IPS-20b (cell line): ENCODE measurements around the gene PROX2.

Source experiments
- H3K27ac ChIP-seq: one replicate; pipeline ENCODE4 v1.5.1; 2013; ENCODE audit warnings: low read length
- H3K27me3 ChIP-seq: 2 replicates; pipeline ENCODE4 v1.6.1; 2013; ENCODE audit warnings: mild to moderate bottlenecking, low read length, inconsistent platforms; ENCODE audit not compliant: insufficient read depth
- H3K36me3 ChIP-seq: 2 replicates; pipeline ENCODE4 v1.6.1; 2013; ENCODE audit warnings: low read depth, mild to moderate bottlenecking, inconsistent platforms, low read length, moderate library complexity; ENCODE audit not compliant: insufficient read depth
- H3K4me1 ChIP-seq: 2 replicates; pipeline ENCODE4 v1.6.1; 2013; ENCODE audit warnings: mild to moderate bottlenecking, control low read depth, inconsistent platforms, low read length, moderate library complexity; ENCODE audit not compliant: insufficient read depth
- H3K4me3 ChIP-seq: 2 replicates; pipeline ENCODE4 v1.5.1; 2013; ENCODE audit warnings: mild to moderate bottlenecking, low read length, inconsistent platforms
- H3K9ac ChIP-seq: 2 replicates; pipeline ENCODE4 v1.6.1; 2013; ENCODE audit warnings: low read depth, mild to moderate bottlenecking, inconsistent platforms, low read length, moderate library complexity
- H3K9me3 ChIP-seq: 2 replicates; pipeline ENCODE4 v1.6.1; 2013; ENCODE audit warnings: mild to moderate bottlenecking, low read depth, low read length, inconsistent platforms; ENCODE audit not compliant: insufficient read depth

Gene PROX2, protein sequence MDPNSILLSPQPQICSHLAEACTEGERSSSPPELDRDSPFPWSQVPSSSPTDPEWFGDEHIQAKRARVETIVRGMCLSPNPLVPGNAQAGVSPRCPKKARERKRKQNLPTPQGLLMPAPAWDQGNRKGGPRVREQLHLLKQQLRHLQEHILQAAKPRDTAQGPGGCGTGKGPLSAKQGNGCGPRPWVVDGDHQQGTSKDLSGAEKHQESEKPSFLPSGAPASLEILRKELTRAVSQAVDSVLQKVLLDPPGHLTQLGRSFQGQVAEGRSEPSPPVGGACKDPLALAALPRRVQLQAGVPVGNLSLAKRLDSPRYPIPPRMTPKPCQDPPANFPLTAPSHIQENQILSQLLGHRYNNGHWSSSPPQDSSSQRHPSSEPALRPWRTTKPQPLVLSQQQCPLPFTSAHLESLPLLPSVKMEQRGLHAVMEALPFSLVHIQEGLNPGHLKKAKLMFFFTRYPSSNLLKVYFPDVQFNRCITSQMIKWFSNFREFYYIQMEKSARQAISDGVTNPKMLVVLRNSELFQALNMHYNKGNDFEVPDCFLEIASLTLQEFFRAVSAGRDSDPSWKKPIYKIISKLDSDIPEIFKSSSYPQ

DNA sequence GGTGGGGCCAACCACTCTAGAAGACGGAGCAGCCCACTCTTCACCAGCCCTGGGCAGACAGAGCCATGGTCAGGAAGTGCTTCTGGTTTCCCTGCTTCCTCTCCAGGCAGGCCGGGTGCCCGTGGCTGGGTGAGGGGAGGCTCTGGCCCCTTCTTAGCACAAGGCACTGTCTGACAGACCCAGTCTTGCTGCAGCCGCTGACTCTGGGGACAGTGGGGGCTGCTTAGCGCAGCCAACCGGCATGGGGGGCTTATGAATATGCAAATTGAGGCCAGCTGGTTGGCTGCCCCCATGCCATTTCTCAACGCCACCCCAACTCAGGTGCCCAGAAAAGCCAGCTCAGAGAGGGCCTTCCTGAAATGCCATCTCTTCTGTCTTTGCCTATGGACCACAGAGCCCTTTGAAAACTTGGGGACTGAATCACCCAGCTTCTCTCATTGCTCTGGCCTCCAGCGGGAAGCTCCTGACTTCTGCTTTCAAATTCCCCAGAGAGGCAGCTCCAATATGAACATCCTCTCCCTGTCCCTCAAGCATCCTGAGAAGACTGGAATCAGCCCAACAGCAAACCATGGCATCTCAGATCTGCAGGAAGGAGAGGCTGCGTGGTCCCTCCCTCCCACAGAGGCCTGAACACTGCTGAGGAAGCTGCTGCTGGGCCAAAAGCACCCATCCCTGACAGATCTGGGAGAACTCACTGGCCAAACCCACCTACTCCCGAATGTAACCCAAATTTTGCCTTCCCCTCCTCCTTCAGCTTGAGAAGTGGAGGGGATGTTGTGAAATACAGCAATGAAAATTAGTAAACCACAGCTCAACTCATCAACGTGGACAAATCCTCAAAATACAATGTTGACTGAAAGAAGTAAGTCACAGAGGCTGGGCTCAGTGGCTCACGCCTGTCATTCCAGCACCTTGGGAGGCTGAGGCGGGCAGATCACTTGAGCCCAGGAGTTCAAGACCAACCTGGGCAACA, at the start of gene PROX2:
TSS of gene PROX2 (minus strand) at position 205 of the 973 bp plus-strand sequence. CDS start 12,311 bp downstream, outside the sequence.
- H3K9me3 ChIP-seq = no peaks in the 10 kb centered on the region
- H3K4me1 ChIP-seq = peaks cover 11% of the 10 kb centered on the region; the same call in 1 of the 2 replicates
- H3K27ac ChIP-seq = no peak within 1 kb of the TSS
- no peaks in the 10 kb centered on the region for H3K36me3 ChIP-seq
- H3K9ac ChIP-seq = no peak within 1 kb of the TSS
- H3K27me3 ChIP-seq = no peaks in the 10 kb centered on the region
- H3K4me3 ChIP-seq = no peak within 1 kb of the TSS; the same call in 1 of the 2 replicates

GRCh38 chr14:74924061-74924460, 48.1 kb upstream of the PROX2 start:
- no peak overlapping the region for H3K27ac ChIP-seq
- peaks cover 8% of the 10 kb centered on the region; the same call in 1 of the 2 replicates for H3K27me3 ChIP-seq
- no peak overlapping the region for H3K4me3 ChIP-seq
- H3K4me1 ChIP-seq = no peaks in the 10 kb centered on the region
- H3K9ac ChIP-seq = no peak overlapping the region
- H3K9me3 ChIP-seq = no peaks in the 10 kb centered on the region
- H3K36me3 ChIP-seq = no peaks in the 10 kb centered on the region

DNA sequence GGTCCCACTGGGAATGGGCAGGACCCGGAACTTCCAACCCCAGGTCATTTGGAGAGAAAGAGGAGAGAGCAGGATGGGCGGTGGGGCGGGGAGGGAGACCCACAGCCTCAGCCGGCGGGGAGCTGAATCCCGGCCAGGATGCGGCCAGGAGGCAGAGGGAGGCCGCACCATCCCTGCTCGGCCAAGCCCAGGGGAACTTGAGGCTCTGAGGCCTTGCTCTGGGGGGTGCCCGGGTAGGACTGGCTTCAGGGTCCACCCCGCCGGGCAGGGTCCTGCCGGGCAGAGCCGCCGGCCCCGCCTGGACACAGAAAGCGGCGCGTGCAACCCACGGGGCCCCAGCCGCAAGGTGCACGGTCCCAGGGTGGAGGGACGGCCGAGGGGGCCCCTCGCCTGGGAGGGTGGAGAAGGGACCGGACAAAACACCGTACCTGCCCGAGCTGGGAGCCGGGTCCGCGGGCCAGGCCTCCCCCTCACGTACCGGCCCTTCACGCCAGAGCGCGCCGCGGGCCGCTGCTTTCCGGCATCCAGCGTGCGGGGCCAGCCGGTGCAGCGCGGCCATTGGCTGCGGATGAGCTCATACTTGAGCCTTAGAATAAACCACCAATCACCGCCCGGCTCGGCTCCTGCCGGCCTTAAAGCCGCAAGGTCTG, 46.9 kb upstream of the PROX2 start, which contains the start of gene RPS6KL1:
TSS of gene RPS6KL1 (minus strand) at position 509 of the 650 bp plus-strand sequence. CDS start 1,719 bp downstream, outside the sequence.
- Histone ChIP-seq H3K4me3 (peak within 1 kb of the TSS; percentile 82), H3K4me1 (no peaks in the 10 kb centered on the region), H3K9ac (peak within 1 kb of the TSS; percentile 83; the same call in 1 of the 2 replicates), H3K27ac (peak within 1 kb of the TSS; percentile 56), H3K27me3 (peaks cover 8% of the 10 kb centered on the region; the same call in 1 of the 2 replicates), H3K9me3 (no peaks in the 10 kb centered on the region), H3K36me3 (no peaks in the 10 kb centered on the region)

DNA sequence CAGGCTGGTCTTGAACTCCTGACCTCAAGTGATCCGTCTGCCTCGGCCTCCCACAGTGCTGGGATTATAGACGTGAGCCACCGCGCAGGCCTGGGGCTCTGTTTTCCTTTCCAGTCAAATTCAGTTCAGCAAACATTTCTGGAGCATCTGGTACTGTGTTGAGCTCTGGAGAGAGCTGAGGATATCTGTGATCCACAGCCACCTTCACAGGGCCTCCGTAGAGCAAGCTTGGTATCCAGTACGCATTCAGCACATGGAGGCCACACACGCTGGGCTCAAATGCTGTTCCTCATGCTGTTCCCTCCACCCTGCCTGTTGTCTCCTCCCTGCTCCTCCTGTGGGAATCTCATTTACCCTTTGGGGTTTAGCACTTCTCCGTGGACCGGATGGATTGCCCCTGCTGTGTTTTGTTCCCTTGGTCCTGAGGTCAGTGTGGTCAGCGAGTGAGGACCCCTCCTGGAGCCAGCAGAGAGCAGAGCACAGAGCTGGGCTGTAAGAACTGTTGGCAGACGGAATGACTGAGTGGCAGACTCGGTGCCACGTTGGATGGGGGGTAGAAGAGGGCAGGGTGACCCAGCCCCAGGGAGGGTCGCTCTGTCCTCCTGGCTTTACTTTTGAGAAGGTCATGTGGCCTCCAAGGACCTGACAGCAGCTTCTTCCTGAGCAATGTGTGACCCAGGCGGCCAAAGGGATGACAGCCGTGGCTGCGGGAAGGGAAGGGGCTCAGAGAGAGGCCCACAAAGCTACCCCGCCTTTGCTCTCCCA, 46.2 kb upstream of the PROX2 start:
- Histone ChIP-seq H3K9ac (peak overlapping the region; percentile 83; the same call in 1 of the 2 replicates), H3K27ac (no peak overlapping the region), H3K36me3 (no peaks in the 10 kb centered on the region), H3K4me3 (peak overlapping the region; percentile 82), H3K27me3 (peaks cover 8% of the 10 kb centered on the region; the same call in 1 of the 2 replicates), H3K4me1 (no peaks in the 10 kb centered on the region), H3K9me3 (no peaks in the 10 kb centered on the region)

GRCh38 chr14:74921053-74921620, 45.2 kb upstream of the PROX2 start:
- H3K36me3 ChIP-seq = no peaks in the 10 kb centered on the region
- no peaks in the 10 kb centered on the region for H3K9me3 ChIP-seq
- no peaks in the 10 kb centered on the region for H3K4me1 ChIP-seq
- no peak overlapping the region for H3K9ac ChIP-seq
- H3K4me3 ChIP-seq = no peak overlapping the region
- H3K27me3 ChIP-seq = peaks cover 8% of the 10 kb centered on the region; the same call in 1 of the 2 replicates
- no peak overlapping the region for H3K27ac ChIP-seq

- no peaks in the 10 kb centered on the region for H3K36me3 ChIP-seq
- no peaks in the 10 kb centered on the region for H3K4me1 ChIP-seq
- H3K27ac ChIP-seq = no peak overlapping the region
- H3K27me3 ChIP-seq = peaks cover 8% of the 10 kb centered on the region; the same call in 1 of the 2 replicates
- no peak overlapping the region for H3K9ac ChIP-seq
- H3K9me3 ChIP-seq = no peaks in the 10 kb centered on the region
- H3K4me3 ChIP-seq = no peak overlapping the region
These were observed 44.3 kb upstream of the PROX2 start for GRCh38 chr14:74920281-74920680.

GRCh38 chr14:74919421-74920165, 43.6 kb upstream of the PROX2 start:
- no peak overlapping the region for H3K9ac ChIP-seq
- H3K4me1 ChIP-seq = no peaks in the 10 kb centered on the region
- no peaks in the 10 kb centered on the region for H3K36me3 ChIP-seq
- no peak overlapping the region for H3K27ac ChIP-seq
- no peak overlapping the region for H3K4me3 ChIP-seq
- H3K27me3 ChIP-seq = peaks cover 8% of the 10 kb centered on the region; the same call in 1 of the 2 replicates
- H3K9me3 ChIP-seq = no peaks in the 10 kb centered on the region

- H3K27ac ChIP-seq = no peak overlapping the region
- H3K4me1 ChIP-seq = no peaks in the 10 kb centered on the region
- H3K27me3 ChIP-seq = peaks cover 8% of the 10 kb centered on the region; the same call in 1 of the 2 replicates
These were observed 42.4 kb upstream of the PROX2 start for GRCh38 chr14:74918380-74918779.

GRCh38 chr14:74917646-74918081, 41.7 kb upstream of the PROX2 start:
- Histone ChIP-seq H3K36me3 (no peaks in the 10 kb centered on the region), H3K27ac (no peak overlapping the region), H3K4me3 (no peak overlapping the region), H3K9me3 (no peaks in the 10 kb centered on the region), H3K9ac (no peak overlapping the region), H3K27me3 (peaks cover 7% of the 10 kb centered on the region; the same call in 1 of the 2 replicates), H3K4me1 (no peaks in the 10 kb centered on the region)

More at GRCh38 chr14:74918380-74918779, 42.4 kb upstream of the PROX2 start:
- Histone ChIP-seq H3K36me3 (no peaks in the 10 kb centered on the region), H3K9me3 (no peaks in the 10 kb centered on the region), H3K4me3 (no peak overlapping the region), H3K9ac (no peak overlapping the region)
